Right hindlimb (tissue), 1 donor: Measurements from ENCODE around the gene AMY2A.
"Not testable (repeated sequence)": the region's sequence is repeated elsewhere in the genome, so short reads cannot be mapped to it uniquely, and the experiment has no call there.

ENCODE experiments used
- DNase-seq: peaks from one replicate; pipeline ENCODE4 v3.0.0-alpha.2; 2018

AMY2A gene

GRCh38 chr1:103616994-103617477, at the start of gene AMY2A:
TSS of gene AMY2A (plus strand) at chr1:103617427. CDS start at chr1:103617441, 14 bp downstream.
- DNase-seq, result not testable (repeated sequence)

- DNase-seq, result no peak
These were observed 47.7 kb upstream of the AMY2A start for GRCh38 chr1:103569493-103569892.

- DNase-seq, result not testable (repeated sequence)
These were observed 45.9 kb upstream of the AMY2A start, which contains the start of gene AMY2B for GRCh38 chr1:103571289-103571688. TSS of gene AMY2B (plus strand) at chr1:103571589. CDS start at chr1:103571603, 14 bp downstream.

GRCh38 chr1:103576065-103576464, 41.2 kb upstream of the AMY2A start:
- DNase-seq, result no peak

- DNase-seq, result not testable (repeated sequence)
These were observed 40.4 kb upstream of the AMY2A start for GRCh38 chr1:103576784-103577183.

- DNase-seq, result no peak
These were observed 34.8 kb upstream of the AMY2A start for GRCh38 chr1:103582464-103582863.

GRCh38 chr1:103583887-103584286, 33.3 kb upstream of the AMY2A start:
- DNase-seq, result no peak

- DNase-seq, result no peak
These were observed 32.7 kb upstream of the AMY2A start for GRCh38 chr1:103584537-103584936.

- not testable (repeated sequence) for DNase-seq
These were observed 14.5 kb upstream of the AMY2A start for GRCh38 chr1:103602740-103603139.

- no peak for DNase-seq
These were observed 865 bp upstream of the AMY2A start for GRCh38 chr1:103616362-103616761.

- not testable (repeated sequence) for DNase-seq
These were observed 10.2 kb downstream of the AMY2A start for GRCh38 chr1:103627436-103627835.

- not testable (repeated sequence) for DNase-seq
These were observed 24.0 kb downstream of the AMY2A start for GRCh38 chr1:103641194-103641593.

GRCh38 chr1:103643908-103644307, 26.7 kb downstream of the AMY2A start:
- DNase-seq, result not testable (repeated sequence)

- not testable (repeated sequence) for DNase-seq
These were observed 33.1 kb downstream of the AMY2A start for GRCh38 chr1:103650305-103650704.

GRCh38 chr1:103650889-103651288, 33.7 kb downstream of the AMY2A start:
- DNase-seq, result not testable (repeated sequence)

GRCh38 chr1:103654133-103654532, 36.9 kb downstream of the AMY2A start:
- DNase-seq, result not testable (repeated sequence)

GRCh38 chr1:103655460-103655859, 38.2 kb downstream of the AMY2A start, which contains the start of gene AMY1A:
TSS of gene AMY1A (plus strand) at chr1:103655760. CDS start at chr1:103656331, 571 bp downstream.
- DNase-seq, result not testable (repeated sequence)
